ENCODE measurements around the gene CCDC47. TPM values are rescaled to one million over a fixed set of nuclear protein-coding genes. Genes with fewer than 3 reads are reported as not detected.

The CCDC47 gene
- polyA plus RNA-seq, 1 donor (not counting 4 experiments of a cell fraction or from before 2014, with no cell fraction given), result 86.4 TPM

- Histone ChIP-seq H3K36me3 (ENCODE audit: control insufficient read depth in 2 of 2, extremely low read depth in 1 of 2, insufficient read depth in 2 of 2, low read length in 2 of 2) (peaks cover 12 to 19% of the 10 kb centered on the region in 2 experiments), H3K4me2 (ENCODE audit: control insufficient read depth, extremely low read depth, insufficient read depth, low read depth, low read length) (peak overlapping the region; percentile 61), H4K20me1 (ENCODE audit: control insufficient read depth, extremely low read depth, insufficient read depth, low read length) (peaks cover 6% of the 10 kb centered on the region), H2AFZ (ENCODE audit: control insufficient read depth, low read length) (no peak overlapping the region), H3K27me3 (ENCODE audit: control insufficient read depth, extremely low read depth, insufficient read depth, low read length) (no peaks in the 10 kb centered on the region), H3K9me3 (ENCODE audit: control insufficient read depth, low read depth, low read length) (no peaks in the 10 kb centered on the region), H3K79me2 (ENCODE audit: control insufficient read depth, insufficient read depth, low read length) (peaks cover 81% of the 10 kb centered on the region), H3K4me1 (ENCODE audit: control insufficient read depth, extremely low read depth, insufficient read depth, low read length) (peaks cover 53% of the 10 kb centered on the region), H3K4me3 (ENCODE audit: control insufficient read depth in 2 of 3, extremely low read depth in 1 of 3, insufficient read depth in 2 of 3, low read depth in 1 of 3, low read length in 3 of 3) (peak overlapping the region in 2 of 3 experiments; percentile 11 to 37), H3K9ac (ENCODE audit: control insufficient read depth, extremely low read depth, insufficient read depth, low read length) (peak overlapping the region; percentile 73), H3K9me1 (ENCODE audit: control insufficient read depth, extremely low read depth, insufficient read depth, low read length) (no peaks in the 10 kb centered on the region), H3K27ac (ENCODE audit: control insufficient read depth, insufficient read depth, low read length) (peak overlapping the region; percentile 97)
- peak; percentile 83 for DNase-seq (ENCODE audit: low read depth, low spot score)
- TF ChIP-seq EZH2 (IDR thresholded peaks at IDR 0.05; ENCODE audit: low read length), result no peak
- no peak for TF ChIP-seq CTCF (optimal IDR thresholded peaks at IDR 0.05 in 1 of 3, IDR thresholded peaks at IDR 0.05 in 1 of 3, conservative IDR thresholded peaks at IDR 0.05 in 1 of 3; ENCODE audit: extremely low read depth in 1 of 3, insufficient read depth in 2 of 3, low read length in 3 of 3)
- FAIRE-seq, result peak; percentile 83
- dilution Hi-C loops (cut with MboI; ENCODE audit: extremely low pct_ligation_motif_present, low sequenced_read_pairs), result no loop called here
These were observed 13.7 kb upstream of the CCDC47 start for GRCh38 chr17:63786971-63787711.

- peaks cover 48% of the 10 kb centered on the region for H3K4me1 ChIP-seq (ENCODE audit: control insufficient read depth, extremely low read depth, insufficient read depth, low read length)
- H3K27me3 ChIP-seq (ENCODE audit: control insufficient read depth, extremely low read depth, insufficient read depth, low read length), result no peaks in the 10 kb centered on the region
- no peak for DNase-seq (ENCODE audit: low read depth, low spot score)
- H2AFZ ChIP-seq (ENCODE audit: control insufficient read depth, low read length), result no peak overlapping the region
- no peak for TF ChIP-seq CTCF (optimal IDR thresholded peaks at IDR 0.05 in 1 of 3, IDR thresholded peaks at IDR 0.05 in 1 of 3, conservative IDR thresholded peaks at IDR 0.05 in 1 of 3; ENCODE audit: extremely low read depth in 1 of 3, insufficient read depth in 2 of 3, low read length in 3 of 3)
- TF ChIP-seq EZH2 (IDR thresholded peaks at IDR 0.05; ENCODE audit: low read length), result no peak
- peak overlapping the region; percentile 61 for H3K4me2 ChIP-seq (ENCODE audit: control insufficient read depth, extremely low read depth, insufficient read depth, low read depth, low read length)
- no peak for FAIRE-seq
- H4K20me1 ChIP-seq (ENCODE audit: control insufficient read depth, extremely low read depth, insufficient read depth, low read length), result peaks cover 6% of the 10 kb centered on the region
- no peaks in the 10 kb centered on the region for H3K9me3 ChIP-seq (ENCODE audit: control insufficient read depth, low read depth, low read length)
- H3K36me3 ChIP-seq (ENCODE audit: control insufficient read depth in 2 of 2, extremely low read depth in 1 of 2, insufficient read depth in 2 of 2, low read length in 2 of 2), result peaks cover 12 to 20% of the 10 kb centered on the region in 2 experiments
- peak overlapping the region; percentile 73 for H3K9ac ChIP-seq (ENCODE audit: control insufficient read depth, extremely low read depth, insufficient read depth, low read length)
- dilution Hi-C loops (cut with MboI; ENCODE audit: extremely low pct_ligation_motif_present, low sequenced_read_pairs), result no loop called here
- no peak overlapping the region for H3K4me3 ChIP-seq (ENCODE audit: control insufficient read depth in 2 of 3, extremely low read depth in 1 of 3, insufficient read depth in 2 of 3, low read depth in 1 of 3, low read length in 3 of 3)
- no peaks in the 10 kb centered on the region for H3K9me1 ChIP-seq (ENCODE audit: control insufficient read depth, extremely low read depth, insufficient read depth, low read length)
- H3K79me2 ChIP-seq (ENCODE audit: control insufficient read depth, insufficient read depth, low read length), result peaks cover 82% of the 10 kb centered on the region
- peak overlapping the region; percentile 97 for H3K27ac ChIP-seq (ENCODE audit: control insufficient read depth, insufficient read depth, low read length)
These were observed 12.7 kb upstream of the CCDC47 start for GRCh38 chr17:63786117-63786516.
